Endothelial cell of umbilical vein (primary cell): Measurements from ENCODE around the gene LARGE1.

Source experiments
- EZH2 ChIP-seq: IDR thresholded peaks from 2 replicates; pipeline ENCODE4 v1.6.1; 2012; ENCODE audit warnings: borderline replicate concordance, low read depth, mild to moderate bottlenecking, moderate library complexity, low read length, inconsistent platforms; ENCODE audit not compliant: severe bottlenecking
- POLR2A ChIP-seq: IDR thresholded peaks from 2 replicates; pipeline ENCODE4 v1.6.1; 2012; ENCODE audit warnings: low read depth, mild to moderate bottlenecking, control low read depth, low read length
- TF ChIP-seq, protein P1 (sequence below): IDR thresholded peaks from 2 replicates; pipeline ENCODE4 v1.6.1; 2011; ENCODE audit not compliant: insufficient read depth, insufficient read length
- TF ChIP-seq, protein P2 (sequence below), 2 donors: IDR thresholded peaks; 1 replicate in 1 of 2; 2 replicates in 1 of 2; pipeline ENCODE4 v1.5.1; 2011; ENCODE audit warnings: low read length in 2 of 2, mild to moderate bottlenecking in 2 of 2, moderate library complexity in 2 of 2, control low read depth in 1 of 2, inconsistent platforms in 1 of 2, low read depth in 1 of 2; ENCODE audit not compliant: insufficient read depth in 1 of 2; ENCODE audit errors: extremely low read depth in 1 of 2

DNA sequence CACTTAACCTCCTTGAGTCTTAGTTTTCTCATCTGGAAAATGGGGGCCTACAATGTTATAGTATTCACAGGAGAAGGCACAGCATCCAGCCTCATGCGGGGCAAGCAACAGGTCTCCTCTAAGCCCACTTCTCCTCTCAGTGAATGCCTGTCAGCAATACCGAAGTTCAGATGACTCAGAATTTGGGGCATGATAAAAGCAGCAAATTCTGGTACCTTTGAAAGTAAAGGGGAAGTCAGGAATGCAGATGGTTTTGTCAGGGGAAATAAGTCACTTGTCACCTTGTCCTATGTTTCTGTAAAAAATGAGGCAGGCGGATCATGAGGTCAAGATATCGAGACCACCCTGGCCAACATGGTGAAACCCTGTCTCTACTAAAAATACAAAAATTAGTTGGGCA lies 350.2 kb downstream of the LARGE1 start:
- no peak for TF ChIP-seq POLR2A
- TF ChIP-seq, protein P1, sequence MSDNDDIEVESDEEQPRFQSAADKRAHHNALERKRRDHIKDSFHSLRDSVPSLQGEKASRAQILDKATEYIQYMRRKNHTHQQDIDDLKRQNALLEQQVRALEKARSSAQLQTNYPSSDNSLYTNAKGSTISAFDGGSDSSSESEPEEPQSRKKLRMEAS, result no peak
- TF ChIP-seq EZH2, result no peak
- TF ChIP-seq, protein P2, sequence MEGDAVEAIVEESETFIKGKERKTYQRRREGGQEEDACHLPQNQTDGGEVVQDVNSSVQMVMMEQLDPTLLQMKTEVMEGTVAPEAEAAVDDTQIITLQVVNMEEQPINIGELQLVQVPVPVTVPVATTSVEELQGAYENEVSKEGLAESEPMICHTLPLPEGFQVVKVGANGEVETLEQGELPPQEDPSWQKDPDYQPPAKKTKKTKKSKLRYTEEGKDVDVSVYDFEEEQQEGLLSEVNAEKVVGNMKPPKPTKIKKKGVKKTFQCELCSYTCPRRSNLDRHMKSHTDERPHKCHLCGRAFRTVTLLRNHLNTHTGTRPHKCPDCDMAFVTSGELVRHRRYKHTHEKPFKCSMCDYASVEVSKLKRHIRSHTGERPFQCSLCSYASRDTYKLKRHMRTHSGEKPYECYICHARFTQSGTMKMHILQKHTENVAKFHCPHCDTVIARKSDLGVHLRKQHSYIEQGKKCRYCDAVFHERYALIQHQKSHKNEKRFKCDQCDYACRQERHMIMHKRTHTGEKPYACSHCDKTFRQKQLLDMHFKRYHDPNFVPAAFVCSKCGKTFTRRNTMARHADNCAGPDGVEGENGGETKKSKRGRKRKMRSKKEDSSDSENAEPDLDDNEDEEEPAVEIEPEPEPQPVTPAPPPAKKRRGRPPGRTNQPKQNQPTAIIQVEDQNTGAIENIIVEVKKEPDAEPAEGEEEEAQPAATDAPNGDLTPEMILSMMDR (IDR thresholded peaks at IDR 0.05; ENCODE audit: extremely low read depth in 1 of 2, insufficient read depth in 1 of 2, low read depth in 1 of 2, low read length in 2 of 2), result no peak
